Skin epidermis (tissue), 12 donors: ENCODE measurements around the gene CDKN1B.
"Not testable (repeated sequence)": the region's sequence is repeated elsewhere in the genome, so short reads cannot be mapped to it uniquely, and the experiment has no call there.

Experiments used
- H3K27ac ChIP-seq, 21 experiments: fragments of 200-600 bp; sonication (generic) in 11 of 21; one replicate each; pipeline ENCODE4 v1.5.0; 2020; ENCODE audit warnings: mild to moderate bottlenecking in 3 of 21, inconsistent platforms in 2 of 21, moderate library complexity in 2 of 21
- H3K4me3 ChIP-seq, 7 experiments: fragments of 200-600 bp; sonication (generic) in 2 of 7; one replicate each; pipeline ENCODE4 v1.5.0; 2020; ENCODE audit warnings: inconsistent platforms in 2 of 7, mild to moderate bottlenecking in 2 of 7, moderate library complexity in 1 of 7

CDKN1B gene

GRCh38 chr12:12722435-12723148 lies 5.4 kb downstream of the CDKN1B start:
- Histone ChIP-seq H3K4me3 (peak overlapping the region in 6 of 7 experiments; percentile 7 to 82 (median 68)), H3K27ac (peak overlapping the region in 20 of 21 experiments; percentile 3 to 100 (median 99))

GRCh38 chr12:12723149-12723680 lies 6.0 kb downstream of the CDKN1B start:
- H3K27ac ChIP-seq: peak overlapping the region; percentile 92 to 100 (median 99)
- H3K4me3 ChIP-seq: peak overlapping the region; percentile 57 to 82 (median 71)

GRCh38 chr12:12723681-12724420 lies 6.7 kb downstream of the CDKN1B start:
- Histone ChIP-seq H3K27ac (peak overlapping the region; percentile 92 to 100 (median 99)), H3K4me3 (peak overlapping the region; percentile 57 to 82 (median 71))

- peak overlapping the region; percentile 92 to 100 (median 99) for H3K27ac ChIP-seq
- H3K4me3 ChIP-seq: peak overlapping the region; percentile 57 to 82 (median 71)
Measured at GRCh38 chr12:12724421-12725085, 7.4 kb downstream of the CDKN1B start.

DNA sequence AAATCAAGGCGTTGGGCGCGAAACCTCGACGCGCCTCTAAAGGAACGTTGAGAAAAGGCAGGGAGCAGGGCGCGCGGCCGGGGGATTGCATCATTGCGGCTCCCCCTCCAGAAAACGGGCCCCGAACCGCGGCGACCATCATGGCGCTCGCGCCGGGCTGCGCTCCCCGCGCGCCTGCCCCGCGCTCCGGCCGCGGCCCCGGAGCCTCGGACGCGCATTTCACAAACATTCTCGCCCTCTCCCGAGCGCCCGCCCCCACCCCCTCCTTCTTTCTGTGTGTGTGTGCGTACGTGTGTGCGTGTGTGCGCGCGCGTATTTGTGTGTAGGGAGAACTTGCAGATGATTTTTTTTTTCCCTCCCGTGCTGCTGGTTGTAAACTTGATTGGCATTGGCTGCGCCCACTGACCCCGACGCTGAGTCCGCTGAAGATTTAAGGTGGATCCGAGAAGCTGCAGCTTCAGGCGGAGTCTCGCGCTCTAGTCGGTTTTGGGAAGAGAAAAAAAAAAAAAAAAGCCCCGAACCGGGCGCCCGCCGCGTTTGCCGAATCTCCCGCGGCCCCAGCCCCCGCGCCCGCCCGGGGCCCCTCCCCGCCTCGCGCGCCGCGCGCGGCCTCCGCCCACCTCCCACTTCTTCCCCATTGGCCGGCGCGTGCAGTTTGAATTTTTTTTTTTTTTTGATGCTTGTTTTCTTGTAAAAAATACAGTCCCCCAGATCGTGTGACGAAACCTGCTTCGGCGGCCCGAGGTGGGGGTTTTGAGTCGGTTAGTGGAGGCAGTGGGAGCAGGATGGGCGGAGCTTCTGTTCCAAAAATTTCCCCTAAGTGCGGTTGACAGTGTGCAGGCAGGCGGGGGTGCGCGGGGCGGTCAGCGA lies 8.2 kb downstream of the CDKN1B start:
- peak overlapping the region; percentile 92 to 100 (median 99) for H3K27ac ChIP-seq
- peak overlapping the region; percentile 57 to 82 (median 71) for H3K4me3 ChIP-seq

DNA sequence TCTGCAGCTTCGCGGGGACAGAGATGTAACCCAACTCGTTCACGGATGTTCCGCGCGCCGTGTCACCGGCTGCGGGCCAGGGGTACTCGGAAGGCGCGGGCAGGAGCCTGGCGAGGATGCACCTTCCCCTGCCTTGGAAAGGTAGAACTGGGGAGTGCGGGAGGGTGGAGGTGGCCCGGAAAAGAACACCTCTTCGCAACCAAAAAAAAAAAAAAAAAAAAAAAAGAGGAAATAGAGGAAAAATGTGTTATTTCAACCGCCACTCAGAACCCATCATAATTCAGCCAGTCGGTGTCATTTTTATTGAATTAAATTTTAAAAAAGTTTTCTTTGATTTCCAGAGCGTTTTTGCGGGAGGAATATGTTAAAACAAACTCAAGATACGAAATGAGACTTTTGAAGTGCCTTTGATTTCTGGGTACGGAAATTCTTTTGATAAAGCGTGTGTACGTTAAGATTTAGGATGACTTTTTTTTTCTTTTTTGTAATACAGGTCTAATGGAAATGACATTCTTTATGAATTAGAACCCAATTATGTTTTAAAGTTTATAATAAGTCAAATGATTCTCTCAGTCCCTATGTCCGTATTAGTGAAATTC lies 8.9 kb downstream of the CDKN1B start:
- Histone ChIP-seq H3K27ac (peak overlapping the region; percentile 29 to 100 (median 99)), H3K4me3 (peak overlapping the region; percentile 57 to 82 (median 71))

DNA sequence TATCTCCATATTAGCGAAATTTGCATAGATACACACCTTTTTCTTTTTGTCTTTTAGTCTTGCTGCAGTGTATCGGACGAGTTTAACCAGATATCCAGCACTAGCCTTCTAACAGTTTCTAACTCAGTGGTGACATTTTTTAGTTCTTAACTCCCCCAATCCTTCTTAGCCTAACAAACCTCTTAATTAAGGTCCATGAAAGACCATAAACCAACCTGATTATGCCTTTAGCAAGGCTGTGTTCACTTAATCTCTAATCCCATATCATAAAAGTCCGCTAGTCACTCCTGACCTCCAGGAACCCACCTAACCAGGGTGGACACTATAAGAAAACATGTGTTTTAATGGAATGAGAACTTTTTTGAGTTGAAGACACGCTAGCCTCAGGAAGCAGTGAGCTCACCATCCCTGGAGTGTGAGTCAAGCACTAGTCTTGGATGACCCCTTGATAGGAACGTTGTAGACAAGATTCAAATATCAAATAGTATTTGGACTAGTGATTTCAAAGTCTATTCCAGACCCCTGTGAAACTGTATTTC lies 9.5 kb downstream of the CDKN1B start:
- peak overlapping the region in 19 of 21 experiments; percentile 95 to 100 (median 99) for H3K27ac ChIP-seq
- peak overlapping the region; percentile 57 to 82 (median 71) for H3K4me3 ChIP-seq

DNA sequence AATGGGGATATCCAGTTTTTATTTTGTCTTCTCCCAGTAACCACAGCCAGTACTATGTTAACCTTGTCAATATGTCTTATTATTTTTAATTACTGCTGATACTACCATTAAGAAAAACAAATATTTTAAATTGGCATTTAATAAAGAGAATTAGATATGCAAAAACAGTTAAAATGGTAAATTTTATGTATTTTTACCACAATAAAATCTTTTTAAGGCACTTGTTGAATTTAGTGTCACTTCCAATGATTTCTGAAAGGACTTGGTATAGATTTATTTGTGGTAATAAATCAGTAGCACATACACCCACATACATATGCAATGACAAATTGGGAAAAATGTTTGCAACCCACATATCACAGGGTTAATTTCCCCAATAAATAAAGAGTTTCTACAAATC lies 14.0 kb downstream of the CDKN1B start:
- H3K27ac ChIP-seq: no peak overlapping the region

DNA sequence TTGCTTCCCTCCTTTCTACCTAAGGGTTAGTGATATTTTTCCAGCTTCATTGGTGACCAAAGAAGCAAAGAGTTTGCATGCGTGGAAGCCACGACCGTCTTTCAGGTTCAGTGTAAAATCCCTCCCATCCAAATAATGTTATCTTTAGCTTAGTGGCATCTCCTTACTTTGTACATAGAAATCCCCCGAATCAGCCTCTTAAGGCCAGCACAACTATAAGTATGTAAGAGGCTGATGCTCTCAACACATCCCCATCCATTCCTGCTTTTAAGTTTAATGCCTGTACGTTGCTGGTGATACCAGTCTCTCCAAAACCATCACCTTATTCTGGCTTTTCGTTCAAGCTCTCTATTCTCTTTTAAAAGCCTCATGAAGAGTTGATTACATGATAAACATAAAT lies 14.6 kb downstream of the CDKN1B start:
- no peak overlapping the region for H3K4me3 ChIP-seq
- no peak overlapping the region for H3K27ac ChIP-seq

More for the DNA sequence above, 14.0 kb downstream of the CDKN1B start:
- no peak overlapping the region for H3K4me3 ChIP-seq

- no peak overlapping the region for H3K4me3 ChIP-seq
- peak overlapping the region in 2 of 21 experiments; percentile 62 to 84 for H3K27ac ChIP-seq
Measured at GRCh38 chr12:12733118-12733517, 15.9 kb downstream of the CDKN1B start.

DNA sequence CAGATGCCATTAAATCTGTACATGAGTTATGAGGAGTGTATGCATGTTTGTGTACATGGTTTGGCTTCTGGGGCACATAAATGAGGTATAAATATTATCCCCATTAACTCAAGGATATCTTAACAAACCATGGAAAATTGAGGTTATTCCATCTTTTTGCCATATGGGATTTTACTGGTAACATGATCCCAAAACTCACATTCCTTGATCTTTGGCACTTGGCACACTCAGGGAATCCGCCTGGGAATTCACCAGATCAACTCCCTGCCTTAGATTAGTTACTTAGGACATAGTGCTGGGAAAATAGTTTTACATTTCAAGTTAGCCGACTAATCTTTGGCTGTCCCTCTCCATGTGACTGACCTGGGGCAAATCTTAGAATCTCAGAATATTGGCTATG lies 16.9 kb downstream of the CDKN1B start:
- H3K27ac ChIP-seq: peak overlapping the region in 12 of 21 experiments; percentile 40 to 84 (median 55)
- no peak overlapping the region for H3K4me3 ChIP-seq

GRCh38 chr12:12734561-12735071 lies 17.4 kb downstream of the CDKN1B start:
- Histone ChIP-seq H3K4me3 (no peak overlapping the region), H3K27ac (peak overlapping the region in 18 of 21 experiments; percentile 11 to 89 (median 55))

DNA sequence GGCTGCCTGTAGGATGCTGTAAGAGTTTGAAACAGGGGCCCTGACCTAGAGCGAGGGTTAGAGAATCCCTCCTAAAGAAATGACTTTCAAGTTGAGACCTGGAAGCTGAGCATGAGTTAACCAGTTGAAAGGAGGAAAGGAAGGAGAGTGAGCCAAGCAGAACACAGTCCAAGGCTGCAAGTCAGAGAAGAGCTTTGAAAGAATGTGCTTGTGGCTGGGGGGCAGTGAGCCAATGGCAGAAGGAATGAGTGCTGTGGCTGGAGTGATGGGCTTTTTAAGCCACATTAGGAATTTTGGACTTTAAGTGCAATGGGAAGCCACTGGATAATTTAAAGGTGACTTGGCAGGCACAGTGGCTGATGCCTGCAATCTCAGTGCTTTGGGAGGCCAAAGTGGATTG lies 18.1 kb downstream of the CDKN1B start:
- peak overlapping the region in 18 of 21 experiments; percentile 7 to 89 (median 55) for H3K27ac ChIP-seq
- no peak overlapping the region for H3K4me3 ChIP-seq

- H3K27ac ChIP-seq: peak overlapping the region in 19 of 21 experiments; percentile 7 to 89 (median 71)
- peak overlapping the region in 1 of 7 experiments; percentile 12 for H3K4me3 ChIP-seq
Measured at GRCh38 chr12:12736759-12737676, 19.9 kb downstream of the CDKN1B start.

GRCh38 chr12:12738152-12738551 lies 21.0 kb downstream of the CDKN1B start:
- H3K4me3 ChIP-seq: not testable (repeated sequence)
- peak overlapping the region in 1 of 21 experiments; percentile 84 for H3K27ac ChIP-seq

GRCh38 chr12:12741660-12742059 lies 24.5 kb downstream of the CDKN1B start:
- no peak overlapping the region for H3K4me3 ChIP-seq
- peak overlapping the region in 9 of 21 experiments; percentile 9 to 68 (median 50) for H3K27ac ChIP-seq
